Left ventricle myocardium inferior (tissue), 1 donor: Measurements from ENCODE around the gene BDP1. TPM values are rescaled to one million over a fixed set of nuclear protein-coding genes. Genes with fewer than 3 reads are reported as not detected.
"Not testable (repeated sequence)": the region's sequence is repeated elsewhere in the genome, so short reads cannot be mapped to it uniquely, and the experiment has no call there.

Experiments
- DNase-seq: peaks from one replicate; pipeline ENCODE4 v3.0.0-alpha.2; 2020
- H3K27ac ChIP-seq: fragments of 200-600 bp; replicated peaks from 2 replicates; pipeline ENCODE4 v1.8.0; 2021
- H3K27me3 ChIP-seq: fragments of 200-600 bp; 2 replicates; pipeline ENCODE4 v1.8.0; 2021; ENCODE audit warnings: low read depth
- H3K36me3 ChIP-seq: fragments of 200-600 bp; 2 replicates; pipeline ENCODE4 v1.8.0; 2021
- H3K4me1 ChIP-seq: fragments of 200-600 bp; 2 replicates; pipeline ENCODE4 v1.8.0; 2021
- H3K4me3 ChIP-seq: fragments of 200-600 bp; 2 replicates; pipeline ENCODE4 v1.8.0; 2021; ENCODE audit warnings: mild to moderate bottlenecking, moderate library complexity
- H3K9me3 ChIP-seq: fragments of 200-600 bp; replicated peaks from 2 replicates; pipeline ENCODE4 v1.8.0; 2021
- intact Hi-C: fragments of 100-400 bp; cut with micrococcal nuclease; formaldehyde crosslinking; loops from one replicate; pipeline ENCODE4 v1.11.0; 2022
- total RNA-seq: library from RNA; stranded (reverse); fragmentation: NEBNext Ultra II Directional; extraction: Animal tissue kit (Norgen Biotek cat#: 25700); gene quantifications from one replicate; pipeline ENCODE4 v1.2.1, GENCODE V29; 2021
- TF ChIP-seq, protein P1 (sequence below): fragments of 200-600 bp; IDR thresholded peaks from 2 replicates; pipeline ENCODE4 v1.8.0; 2021; ENCODE audit warnings: antibody characterized with exemption, mild to moderate bottlenecking, borderline replicate concordance
- donor health status: DM: no; HTN: yes; CAD: no; lungs with severe emphysema.

The BDP1 gene
- total RNA-seq, 1 donor from 2014 or later: 15.1 TPM

DNA sequence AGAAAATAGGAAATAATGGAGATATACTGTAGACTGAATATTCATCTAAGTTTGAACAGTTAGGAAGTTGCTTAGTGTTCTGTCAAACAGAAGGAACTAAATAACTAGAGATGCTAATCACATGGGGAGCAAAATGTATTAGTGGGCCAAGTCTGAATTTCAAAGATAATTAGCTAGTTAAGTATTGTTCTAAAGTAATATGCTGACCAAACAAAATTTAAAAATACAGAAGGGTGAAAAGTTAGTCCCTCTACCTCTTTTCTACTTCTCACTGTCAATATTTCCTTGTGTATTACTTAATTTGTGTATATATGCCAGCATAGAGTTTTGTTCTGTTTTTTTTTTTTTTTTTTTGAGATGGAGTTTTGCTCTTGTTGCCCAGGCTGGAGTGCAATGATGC lies 135.6 kb downstream of the BDP1 start:
- Histone ChIP-seq H3K9me3 (no peaks in the 10 kb centered on the region), H3K4me1 (peaks cover 38% of the 10 kb centered on the region), H3K27ac (no peak overlapping the region), H3K27me3 (no peaks in the 10 kb centered on the region), H3K36me3 (peaks cover 8% of the 10 kb centered on the region), H3K4me3 (no peak overlapping the region)
- TF ChIP-seq, protein P1, sequence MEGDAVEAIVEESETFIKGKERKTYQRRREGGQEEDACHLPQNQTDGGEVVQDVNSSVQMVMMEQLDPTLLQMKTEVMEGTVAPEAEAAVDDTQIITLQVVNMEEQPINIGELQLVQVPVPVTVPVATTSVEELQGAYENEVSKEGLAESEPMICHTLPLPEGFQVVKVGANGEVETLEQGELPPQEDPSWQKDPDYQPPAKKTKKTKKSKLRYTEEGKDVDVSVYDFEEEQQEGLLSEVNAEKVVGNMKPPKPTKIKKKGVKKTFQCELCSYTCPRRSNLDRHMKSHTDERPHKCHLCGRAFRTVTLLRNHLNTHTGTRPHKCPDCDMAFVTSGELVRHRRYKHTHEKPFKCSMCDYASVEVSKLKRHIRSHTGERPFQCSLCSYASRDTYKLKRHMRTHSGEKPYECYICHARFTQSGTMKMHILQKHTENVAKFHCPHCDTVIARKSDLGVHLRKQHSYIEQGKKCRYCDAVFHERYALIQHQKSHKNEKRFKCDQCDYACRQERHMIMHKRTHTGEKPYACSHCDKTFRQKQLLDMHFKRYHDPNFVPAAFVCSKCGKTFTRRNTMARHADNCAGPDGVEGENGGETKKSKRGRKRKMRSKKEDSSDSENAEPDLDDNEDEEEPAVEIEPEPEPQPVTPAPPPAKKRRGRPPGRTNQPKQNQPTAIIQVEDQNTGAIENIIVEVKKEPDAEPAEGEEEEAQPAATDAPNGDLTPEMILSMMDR: no peak
- intact Hi-C loops: no loop called here
- no peak for DNase-seq

DNA sequence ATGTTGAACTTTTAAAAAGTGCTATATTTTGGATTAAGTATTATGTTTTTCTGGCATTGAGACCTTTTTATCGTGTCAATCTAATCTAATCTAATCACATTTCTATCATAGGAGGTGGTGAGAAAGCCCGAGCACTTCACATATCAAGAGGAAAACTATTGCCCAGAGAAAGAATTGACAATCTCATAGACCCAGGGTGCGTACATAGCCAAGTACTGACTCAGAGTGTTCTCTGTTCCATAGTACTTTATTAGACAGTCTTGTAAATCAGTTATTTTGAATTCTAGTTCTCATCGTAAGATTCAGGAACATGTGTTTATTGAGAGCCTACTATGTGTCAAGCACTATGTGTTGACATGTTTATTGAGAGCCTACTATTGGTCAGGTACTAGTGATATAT lies 140.7 kb downstream of the BDP1 start:
- TF ChIP-seq, protein P1: no peak
- no peaks in the 10 kb centered on the region for H3K9me3 ChIP-seq
- intact Hi-C loops: no loop called here
- no peak overlapping the region for H3K27ac ChIP-seq
- peaks cover 57% of the 10 kb centered on the region for H3K36me3 ChIP-seq
- peaks cover 10% of the 10 kb centered on the region for H3K4me1 ChIP-seq
- DNase-seq: no peak
- H3K27me3 ChIP-seq: no peaks in the 10 kb centered on the region
- no peak overlapping the region for H3K4me3 ChIP-seq

DNA sequence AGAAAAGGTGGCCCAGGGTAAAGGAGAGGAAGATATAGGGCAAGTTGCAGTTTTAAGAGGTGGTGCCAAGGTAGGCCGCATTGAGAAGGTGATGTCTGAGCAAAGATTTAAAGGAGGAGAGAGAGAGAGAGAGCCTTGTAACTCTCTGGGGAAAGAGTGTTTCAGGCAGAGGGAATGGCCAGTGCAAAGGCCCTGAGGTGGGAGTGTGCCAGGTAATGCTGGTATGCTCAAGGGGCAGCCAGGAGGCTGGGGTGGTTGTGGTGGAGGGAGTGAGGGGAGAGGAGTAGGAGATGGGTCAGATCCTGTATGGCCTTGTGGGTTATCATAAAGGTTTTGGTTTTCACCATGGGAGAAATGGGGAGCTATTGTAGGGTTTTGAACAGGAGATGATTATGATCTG lies 141.6 kb downstream of the BDP1 start:
- TF ChIP-seq, protein P1: no peak
- no peak overlapping the region for H3K4me3 ChIP-seq
- H3K27me3 ChIP-seq: no peaks in the 10 kb centered on the region
- no peak for DNase-seq
- H3K27ac ChIP-seq: no peak overlapping the region
- H3K4me1 ChIP-seq: peaks cover 14% of the 10 kb centered on the region
- intact Hi-C loops: no loop called here
- no peaks in the 10 kb centered on the region for H3K9me3 ChIP-seq
- H3K36me3 ChIP-seq: peaks cover 64% of the 10 kb centered on the region

DNA sequence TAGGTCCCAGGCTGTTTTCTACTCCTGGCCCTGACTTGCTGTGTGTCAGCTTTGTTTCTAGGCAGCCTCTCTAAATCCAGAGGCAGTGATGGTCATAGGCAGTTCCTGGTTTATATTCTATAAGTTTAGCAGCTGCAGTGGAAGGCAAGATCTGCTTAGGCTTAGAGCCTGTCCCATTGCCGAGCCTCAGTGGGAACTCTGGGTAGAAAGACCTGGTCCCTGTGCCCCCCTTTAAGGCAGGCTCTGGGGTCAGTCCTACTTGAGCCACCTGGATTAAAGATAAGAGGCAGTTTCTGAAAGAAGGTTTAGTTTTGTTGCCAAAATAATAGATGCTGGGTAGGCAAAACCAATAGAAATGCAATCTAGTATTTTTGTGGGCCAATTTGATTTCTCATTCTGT lies 145.3 kb downstream of the BDP1 start:
- Histone ChIP-seq H3K4me3 (no peak overlapping the region), H3K27me3 (no peaks in the 10 kb centered on the region), H3K36me3 (peaks cover 79% of the 10 kb centered on the region), H3K9me3 (no peaks in the 10 kb centered on the region), H3K4me1 (peaks cover 14% of the 10 kb centered on the region), H3K27ac (peak overlapping the region; percentile 86)
- intact Hi-C loops: no loop called here
- TF ChIP-seq, protein P1: no peak
- DNase-seq: no peak

DNA sequence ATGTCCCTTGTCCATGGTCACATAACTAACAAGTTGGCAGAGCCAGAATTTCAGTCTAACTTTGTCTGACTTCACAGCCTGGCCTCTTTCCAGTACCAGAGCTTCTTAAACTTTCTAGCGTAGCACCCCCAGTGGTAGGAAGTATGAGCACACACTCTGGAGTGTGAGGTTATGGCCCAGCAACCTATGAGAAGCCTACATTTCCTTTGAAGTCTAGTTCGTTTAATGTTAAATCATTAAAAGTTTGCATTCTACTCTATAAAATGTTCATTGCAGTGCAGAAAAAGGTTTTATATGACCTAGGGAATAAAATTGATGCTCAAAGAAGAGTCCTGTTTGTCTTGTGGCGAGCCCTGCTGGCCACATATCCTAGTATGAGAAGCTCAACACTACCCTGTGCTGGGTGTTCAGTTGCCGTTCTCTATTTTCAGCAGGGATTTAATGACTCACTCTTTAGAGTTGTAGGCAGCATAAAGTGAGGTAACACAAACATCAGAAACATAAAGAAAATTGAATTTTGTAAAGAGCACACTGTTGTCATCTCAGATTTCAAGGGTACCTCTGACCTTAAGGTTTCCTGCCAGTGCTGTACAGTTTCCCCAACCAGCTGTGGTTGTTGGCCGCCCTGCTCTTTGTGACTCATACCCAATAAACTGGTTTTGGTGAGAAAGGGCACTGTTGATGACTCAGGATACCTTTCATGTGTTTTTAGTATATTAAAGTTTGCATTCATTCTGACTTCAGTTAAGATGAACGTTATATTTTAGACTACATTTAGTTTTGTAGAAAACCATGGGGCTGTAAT lies 146.0 kb downstream of the BDP1 start:
- Histone ChIP-seq H3K9me3 (no peaks in the 10 kb centered on the region), H3K27me3 (no peaks in the 10 kb centered on the region), H3K27ac (peak overlapping the region; percentile 86), H3K4me1 (peaks cover 14% of the 10 kb centered on the region), H3K36me3 (peaks cover 75% of the 10 kb centered on the region), H3K4me3 (no peak overlapping the region)
- TF ChIP-seq, protein P1: peak; percentile 74
- DNase-seq: no peak
- intact Hi-C loops: no loop called here

DNA sequence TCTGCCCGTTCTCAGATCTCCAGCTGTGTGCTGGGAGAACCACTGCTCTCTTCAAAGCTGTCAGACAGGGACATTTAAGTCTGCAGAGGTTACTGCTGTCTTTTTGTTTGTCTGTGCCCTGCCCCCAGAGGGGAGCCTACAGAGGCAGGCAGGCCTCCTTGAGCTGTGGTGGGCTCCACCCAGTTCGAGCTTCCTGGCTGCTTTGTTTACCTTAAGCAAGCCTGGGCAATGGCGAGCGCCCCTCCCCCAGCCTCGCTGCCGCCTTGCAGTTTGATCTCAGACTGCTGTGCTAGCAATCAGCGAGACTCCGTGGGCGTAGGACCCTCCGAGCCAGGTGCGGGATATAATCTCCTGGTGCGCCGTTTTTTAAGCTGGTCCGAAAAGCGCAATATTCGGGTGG lies 154.5 kb downstream of the BDP1 start:
- H3K27ac ChIP-seq, DNase-seq, H3K9me3 ChIP-seq, intact Hi-C loops, H3K4me1 ChIP-seq, H3K27me3 ChIP-seq, H3K4me3 ChIP-seq: not testable (repeated sequence)
- H3K36me3 ChIP-seq: peaks cover 50% of the 10 kb centered on the region
